HFFc6 (cell line): Measurements from ENCODE around the gene SRSF10. TPM values are rescaled to one million over a fixed set of nuclear protein-coding genes. Genes with fewer than 3 reads are reported as not detected.

Experiments
- DNase-seq: peaks from one replicate; pipeline ENCODE4 v3.0.0-alpha.2; 2018
- H3K27ac Mint-ChIP-seq: 2 replicates; pipeline ENCODE4 v1.8.0; 2020; ENCODE audit warnings: mild to moderate bottlenecking, mixed read lengths
- H3K27me3 Mint-ChIP-seq: 2 replicates; pipeline ENCODE4 v1.8.0; 2021; ENCODE audit warnings: mild to moderate bottlenecking, moderate library complexity, mixed read lengths; ENCODE audit not compliant: insufficient read depth
- H3K36me3 Mint-ChIP-seq: 2 replicates; pipeline ENCODE4 v1.8.0; 2021; ENCODE audit warnings: low read depth, mixed read lengths
- H3K4me1 Mint-ChIP-seq: 2 replicates; pipeline ENCODE4 v1.8.0; 2020; ENCODE audit warnings: low read depth, mixed read lengths
- H3K4me3 Mint-ChIP-seq: 2 replicates; pipeline ENCODE4 v1.8.0; 2020; ENCODE audit warnings: mild to moderate bottlenecking, moderate library complexity, mixed read lengths
- H3K9me3 Mint-ChIP-seq: 2 replicates; pipeline ENCODE4 v1.8.0; 2020; ENCODE audit warnings: mild to moderate bottlenecking, mixed read lengths
- total RNA-seq, 6 experiments: library from RNA; stranded (reverse); fragmentation: NEBNext Ultra II Directional; extraction: Animal tissue kit (Norgen Biotek cat#: 25700); gene quantifications; 2 replicates in 1 of 6; 3 replicates in 5 of 6; pipeline ENCODE4 v1.2.3, GENCODE V29; 2021
- TF ChIP-seq, protein P1 (sequence below): fragments of 200-600 bp; sonication (generic); IDR thresholded peaks from 2 replicates; pipeline ENCODE4 v1.5.0; 2021; ENCODE audit warnings: antibody characterized with exemption, mild to moderate bottlenecking

Gene SRSF10
- total RNA-seq, 6 experiments from 2014 or later: 84.5 to 100 (median 94.8) TPM

DNA sequence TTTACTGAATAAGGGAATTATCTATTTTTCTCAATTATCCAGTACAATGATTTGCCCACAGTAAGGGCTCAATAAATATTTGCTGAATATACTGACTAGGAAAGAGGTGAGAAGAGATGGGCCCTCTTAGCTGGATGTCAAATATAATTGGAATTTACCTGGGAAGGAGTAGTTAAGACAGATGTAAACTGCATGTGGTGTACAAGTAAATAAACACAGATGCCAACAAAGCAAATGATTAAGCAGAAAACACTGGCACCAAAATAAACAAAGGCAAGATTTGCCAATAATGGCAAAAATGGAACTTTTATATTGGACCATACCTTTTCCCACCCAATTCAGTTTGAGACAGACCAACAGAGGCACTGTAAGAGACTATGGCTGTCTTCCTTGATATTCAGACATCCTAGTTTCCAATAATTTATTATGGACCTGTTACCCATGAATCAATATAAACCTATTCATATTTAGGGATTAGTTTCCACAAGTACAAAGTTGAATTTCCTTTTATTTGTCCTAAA is 13.1 kb downstream of the SRSF10 start:
- DNase-seq: no peak
- TF ChIP-seq, protein P1, sequence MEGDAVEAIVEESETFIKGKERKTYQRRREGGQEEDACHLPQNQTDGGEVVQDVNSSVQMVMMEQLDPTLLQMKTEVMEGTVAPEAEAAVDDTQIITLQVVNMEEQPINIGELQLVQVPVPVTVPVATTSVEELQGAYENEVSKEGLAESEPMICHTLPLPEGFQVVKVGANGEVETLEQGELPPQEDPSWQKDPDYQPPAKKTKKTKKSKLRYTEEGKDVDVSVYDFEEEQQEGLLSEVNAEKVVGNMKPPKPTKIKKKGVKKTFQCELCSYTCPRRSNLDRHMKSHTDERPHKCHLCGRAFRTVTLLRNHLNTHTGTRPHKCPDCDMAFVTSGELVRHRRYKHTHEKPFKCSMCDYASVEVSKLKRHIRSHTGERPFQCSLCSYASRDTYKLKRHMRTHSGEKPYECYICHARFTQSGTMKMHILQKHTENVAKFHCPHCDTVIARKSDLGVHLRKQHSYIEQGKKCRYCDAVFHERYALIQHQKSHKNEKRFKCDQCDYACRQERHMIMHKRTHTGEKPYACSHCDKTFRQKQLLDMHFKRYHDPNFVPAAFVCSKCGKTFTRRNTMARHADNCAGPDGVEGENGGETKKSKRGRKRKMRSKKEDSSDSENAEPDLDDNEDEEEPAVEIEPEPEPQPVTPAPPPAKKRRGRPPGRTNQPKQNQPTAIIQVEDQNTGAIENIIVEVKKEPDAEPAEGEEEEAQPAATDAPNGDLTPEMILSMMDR: no peak
- no peak overlapping the region for H3K4me3 Mint-ChIP-seq

DNA sequence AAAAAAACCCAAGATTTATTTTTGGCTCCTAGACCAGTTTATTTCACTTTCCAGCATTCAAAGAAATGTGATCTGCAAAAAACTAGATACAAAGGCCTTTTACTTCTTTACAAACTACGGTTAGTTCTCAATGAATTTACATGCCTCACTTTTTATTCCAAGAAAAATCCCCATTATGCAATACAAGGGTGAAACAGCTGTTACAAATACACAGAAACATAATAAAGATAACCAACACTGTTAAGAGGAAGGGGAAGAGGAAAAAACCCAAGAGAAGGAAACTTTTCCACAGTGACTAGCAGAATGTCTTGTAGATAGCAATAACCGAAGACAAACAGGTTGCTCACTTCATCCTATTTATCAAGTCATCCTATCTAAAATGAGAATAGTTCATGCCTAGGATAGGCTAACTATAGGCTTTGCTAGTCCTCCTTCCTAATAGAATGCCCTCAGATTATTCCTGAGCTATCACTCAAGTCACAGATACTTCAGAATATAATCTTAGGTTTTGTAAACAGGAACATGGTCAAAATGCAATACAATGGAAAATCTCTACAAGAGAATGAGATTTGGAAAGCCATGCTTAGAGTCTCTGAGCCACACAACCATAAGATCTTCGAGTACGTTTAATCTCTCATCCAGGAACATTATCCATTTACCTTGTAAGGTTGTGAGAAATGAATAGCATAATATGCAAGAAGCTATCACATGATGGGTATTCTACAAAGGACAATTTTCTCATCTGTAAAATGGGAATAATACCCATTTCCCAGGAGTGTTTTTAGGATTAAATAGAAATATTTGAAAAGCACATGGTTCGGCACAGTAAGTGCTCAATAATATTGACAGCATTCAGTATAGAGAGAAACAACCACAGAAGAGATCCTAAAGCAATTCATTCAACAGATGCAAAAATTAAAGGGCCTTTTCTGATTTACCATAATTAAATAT is 15.1 kb downstream of the SRSF10 start:
- H3K27me3 Mint-ChIP-seq: no peaks in the 10 kb centered on the region; the same call in 1 of the 2 replicates
- TF ChIP-seq, protein P1: no peak
- no peak overlapping the region for H3K4me3 Mint-ChIP-seq
- peaks cover 44% of the 10 kb centered on the region for H3K4me1 Mint-ChIP-seq
- peak overlapping the region; percentile 55 for H3K27ac Mint-ChIP-seq
- H3K9me3 Mint-ChIP-seq: no peaks in the 10 kb centered on the region
- peaks cover 47% of the 10 kb centered on the region for H3K36me3 Mint-ChIP-seq
- no peak for DNase-seq

More for the DNA sequence above, 13.1 kb downstream of the SRSF10 start:
- Mint-ChIP-seq H3K27ac (0 out of 2 replicates have a peak overlapping the region, but pooled peaks have one; percentile 36), H3K27me3 (no peaks in the 10 kb centered on the region; the same call in 1 of the 2 replicates), H3K4me1 (peaks cover 35% of the 10 kb centered on the region), H3K36me3 (peaks cover 32% of the 10 kb centered on the region), H3K9me3 (no peaks in the 10 kb centered on the region)

DNA sequence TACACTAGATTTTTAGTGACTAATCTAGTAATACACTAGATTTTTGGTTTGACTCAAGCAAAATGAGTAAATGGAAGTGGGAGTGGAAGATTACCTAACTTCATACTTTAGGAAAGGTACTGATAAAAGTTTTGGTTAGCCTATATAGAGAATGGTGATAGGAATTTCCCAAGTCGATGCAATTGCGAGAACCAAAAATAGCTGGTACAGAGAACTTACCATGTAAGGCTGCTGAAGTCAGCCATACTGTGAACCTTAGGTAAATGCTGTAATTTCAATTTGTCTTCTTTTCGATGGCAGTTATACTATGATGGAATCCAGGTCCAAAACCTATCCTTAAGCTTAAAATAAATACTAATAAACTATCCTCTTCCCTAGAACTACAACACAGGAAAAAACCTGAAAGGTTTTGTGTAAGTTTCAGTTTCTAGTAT is 15.9 kb downstream of the SRSF10 start:
- no peak for DNase-seq
- Mint-ChIP-seq H3K36me3 (peaks cover 52% of the 10 kb centered on the region), H3K9me3 (no peaks in the 10 kb centered on the region), H3K4me1 (peaks cover 44% of the 10 kb centered on the region), H3K27ac (peak overlapping the region; percentile 55), H3K27me3 (peaks cover 4% of the 10 kb centered on the region; the same call in 1 of the 2 replicates), H3K4me3 (no peak overlapping the region)
- TF ChIP-seq, protein P1: no peak

DNA sequence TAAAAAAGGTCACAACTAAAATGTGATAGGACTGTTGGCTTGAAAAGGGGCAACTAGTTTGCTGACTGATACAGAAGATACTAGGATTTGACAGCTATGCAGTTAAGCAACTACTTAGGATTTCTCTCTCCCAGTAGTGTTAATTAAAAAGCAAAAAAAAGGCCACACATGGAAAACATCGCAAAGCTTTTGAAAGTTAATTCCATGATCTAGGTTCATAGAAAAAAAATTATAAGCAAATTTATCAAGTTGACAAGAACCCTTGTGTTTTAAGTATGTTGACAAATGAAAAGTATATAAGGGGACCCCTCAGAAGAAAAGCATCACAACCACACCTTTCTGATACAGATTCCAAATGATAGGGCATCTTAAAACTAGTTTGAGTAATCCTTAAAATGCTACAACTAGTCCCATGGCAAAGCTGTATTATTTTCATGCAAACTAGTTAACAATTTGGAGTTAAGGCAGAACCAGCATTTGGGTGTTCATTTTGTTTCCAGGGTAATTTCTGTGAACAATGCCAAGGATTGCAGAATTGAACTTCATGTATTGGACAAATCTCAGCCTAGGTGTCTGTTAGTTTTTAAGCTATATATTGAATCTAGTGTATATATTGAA is 16.4 kb downstream of the SRSF10 start:
- no peak for DNase-seq
- no peak overlapping the region; the same call in 1 of the 2 replicates for H3K4me3 Mint-ChIP-seq
- TF ChIP-seq, protein P1: no peak
- peaks cover 48% of the 10 kb centered on the region for H3K4me1 Mint-ChIP-seq
- H3K27ac Mint-ChIP-seq: peak overlapping the region; percentile 55
- no peaks in the 10 kb centered on the region for H3K9me3 Mint-ChIP-seq
- peaks cover 52% of the 10 kb centered on the region for H3K36me3 Mint-ChIP-seq
- peaks cover 4% of the 10 kb centered on the region; the same call in 1 of the 2 replicates for H3K27me3 Mint-ChIP-seq

DNA sequence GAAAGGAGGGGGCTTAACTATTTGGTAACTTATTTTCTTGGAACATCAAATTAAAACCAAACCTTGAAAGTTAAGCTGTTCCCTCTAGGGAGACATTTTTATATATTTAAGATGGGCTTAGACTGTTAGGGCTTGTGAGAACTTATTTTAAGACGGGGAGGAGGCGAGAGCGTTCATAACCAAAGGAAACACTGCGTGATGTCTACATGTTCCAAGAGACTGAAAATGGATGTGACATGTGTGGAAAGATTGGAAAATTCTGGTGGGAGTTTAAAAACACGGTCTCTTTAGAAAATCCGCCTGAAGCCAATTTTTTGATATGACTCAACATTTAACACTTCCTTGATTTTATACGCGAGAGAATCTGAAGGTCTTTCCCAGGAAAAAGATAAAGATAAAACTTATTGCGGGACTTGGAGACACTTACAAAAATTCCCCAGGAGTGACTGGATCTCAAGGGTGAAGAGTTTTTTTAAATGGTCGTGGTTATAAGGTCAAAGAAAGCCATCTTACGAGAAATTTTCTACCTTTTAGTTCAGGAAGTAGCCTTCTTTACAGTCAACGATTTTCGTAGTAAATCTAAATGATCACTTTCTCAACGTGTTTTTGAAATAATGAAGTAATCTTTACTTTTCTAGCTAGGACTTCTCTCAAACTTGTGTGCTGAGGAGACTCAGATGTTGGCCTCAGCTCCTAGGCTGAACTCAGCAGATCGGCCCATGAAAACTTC is 19.7 kb downstream of the SRSF10 start:
- TF ChIP-seq, protein P1: no peak
- DNase-seq: peak; percentile 33
- peaks cover 64% of the 10 kb centered on the region for H3K4me1 Mint-ChIP-seq

More for the DNA sequence above, 19.7 kb downstream of the SRSF10 start:
- Mint-ChIP-seq H3K36me3 (peaks cover 34% of the 10 kb centered on the region), H3K27ac (peak overlapping the region; percentile 100), H3K27me3 (peaks cover 4% of the 10 kb centered on the region; the same call in 1 of the 2 replicates), H3K9me3 (no peaks in the 10 kb centered on the region), H3K4me3 (peak overlapping the region; percentile 99)
